Mesenteric fat pad (tissue), 1 donor: ENCODE results near the gene NFILZ. TPM values are rescaled to one million over a fixed set of nuclear protein-coding genes. Genes with fewer than 3 reads are reported as not detected.

Experiments
- total RNA-seq: library from RNA; stranded (reverse); fragmentation: NEBNext Ultra II Directional; extraction: Animal tissue kit (Norgen Biotek cat#: 25700); gene quantifications from one replicate; pipeline ENCODE4 v1.2.1, GENCODE V29; 2021
- donor health status: DM: yes; HTN: yes; CAD: no.

NFILZ gene
- total RNA-seq, 1 donor from 2014 or later = not detected

Other genes with a start within 250 kb of the NFILZ start
- 100 TPM for gene RAB11B, start 240.3 kb upstream of the NFILZ start, total RNA-seq
- gene MARCHF2, start 217.3 kb upstream of the NFILZ start, total RNA-seq = 101 TPM
- 145 TPM for gene HNRNPM, start 185.7 kb upstream of the NFILZ start, total RNA-seq
- gene PRAM1, start 128.0 kb upstream of the NFILZ start, total RNA-seq = 4.5 TPM
- gene ZNF414, start 116.5 kb upstream of the NFILZ start, total RNA-seq = 18.5 TPM
- 47.7 TPM for gene MYO1F, start 53.2 kb upstream of the NFILZ start, total RNA-seq
- 19.0 TPM for gene ADAMTS10, start 19.9 kb upstream of the NFILZ start, total RNA-seq
- not detected for gene ACTL9, start 68.2 kb downstream of the NFILZ start, total RNA-seq
- not detected for gene OR2Z1, start 91.0 kb downstream of the NFILZ start, total RNA-seq
- gene ZNF558, start 201.7 kb downstream of the NFILZ start, total RNA-seq = 18.5 TPM
- gene MBD3L1, start 201.7 kb downstream of the NFILZ start, total RNA-seq = not detected